Astrocyte (in vitro differentiated cells and primary cell): ENCODE results near the gene NDUFB11.

Experiments used
- EZH2 ChIP-seq: IDR thresholded peaks from 2 replicates; pipeline ENCODE4 v1.6.1; 2012; ENCODE audit warnings: mild to moderate bottlenecking, low read length, inconsistent platforms; ENCODE audit not compliant: insufficient read depth
- TF ChIP-seq, protein P1 (sequence below): IDR thresholded peaks from 2 replicates; pipeline ENCODE4 v1.5.1; 2011; ENCODE audit warnings: low read depth, mild to moderate bottlenecking, inconsistent platforms, low read length, moderate library complexity; ENCODE audit not compliant: insufficient read depth

DNA sequence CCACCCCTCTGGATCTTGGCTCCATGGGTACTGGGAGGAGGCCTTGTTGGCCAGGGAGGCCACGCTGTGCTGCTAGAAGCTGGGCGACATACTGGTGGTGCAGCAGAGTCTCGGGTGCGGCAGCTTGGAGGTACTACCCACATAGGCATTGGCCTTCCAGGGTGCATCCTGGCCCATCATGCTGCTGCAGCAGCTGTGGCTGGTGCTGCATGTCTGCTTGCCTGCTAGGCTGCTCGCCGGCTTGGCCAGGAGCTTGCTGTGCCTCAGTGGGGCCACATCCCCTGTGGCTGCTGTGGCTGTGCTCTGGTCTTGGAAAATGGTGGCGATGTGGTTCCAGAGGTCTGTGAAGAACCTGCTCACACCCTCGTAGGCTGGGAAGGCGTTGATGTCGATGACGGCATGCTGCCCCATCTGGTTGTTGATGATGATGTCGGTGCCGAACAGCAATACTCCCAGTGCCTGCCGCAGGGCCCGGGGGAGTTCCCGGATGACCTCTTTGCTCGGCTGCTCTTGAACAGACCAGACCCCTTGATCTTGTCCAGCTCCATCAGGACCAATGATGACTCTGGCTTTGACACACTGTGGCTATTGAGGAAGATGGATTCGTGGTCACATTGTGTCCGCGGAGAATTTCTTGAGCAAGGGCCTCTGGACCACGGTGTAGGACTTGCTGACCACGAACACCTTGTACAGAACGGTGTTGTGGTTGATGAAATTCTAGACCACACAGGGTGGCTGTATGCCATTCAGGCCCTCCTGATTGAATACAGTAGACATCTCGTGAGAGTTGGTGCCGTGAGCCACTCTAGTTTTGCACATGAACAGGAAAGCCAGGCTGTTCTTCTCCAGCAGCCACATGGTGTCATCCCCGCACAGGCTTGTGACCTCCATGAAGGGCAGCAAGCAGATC, 12.4 kb upstream of the NDUFB11 start:
- TF ChIP-seq, protein P1, sequence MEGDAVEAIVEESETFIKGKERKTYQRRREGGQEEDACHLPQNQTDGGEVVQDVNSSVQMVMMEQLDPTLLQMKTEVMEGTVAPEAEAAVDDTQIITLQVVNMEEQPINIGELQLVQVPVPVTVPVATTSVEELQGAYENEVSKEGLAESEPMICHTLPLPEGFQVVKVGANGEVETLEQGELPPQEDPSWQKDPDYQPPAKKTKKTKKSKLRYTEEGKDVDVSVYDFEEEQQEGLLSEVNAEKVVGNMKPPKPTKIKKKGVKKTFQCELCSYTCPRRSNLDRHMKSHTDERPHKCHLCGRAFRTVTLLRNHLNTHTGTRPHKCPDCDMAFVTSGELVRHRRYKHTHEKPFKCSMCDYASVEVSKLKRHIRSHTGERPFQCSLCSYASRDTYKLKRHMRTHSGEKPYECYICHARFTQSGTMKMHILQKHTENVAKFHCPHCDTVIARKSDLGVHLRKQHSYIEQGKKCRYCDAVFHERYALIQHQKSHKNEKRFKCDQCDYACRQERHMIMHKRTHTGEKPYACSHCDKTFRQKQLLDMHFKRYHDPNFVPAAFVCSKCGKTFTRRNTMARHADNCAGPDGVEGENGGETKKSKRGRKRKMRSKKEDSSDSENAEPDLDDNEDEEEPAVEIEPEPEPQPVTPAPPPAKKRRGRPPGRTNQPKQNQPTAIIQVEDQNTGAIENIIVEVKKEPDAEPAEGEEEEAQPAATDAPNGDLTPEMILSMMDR, result no peak
- no peak for TF ChIP-seq EZH2
